ENCODE results near the gene ZC3H8. TPM values are rescaled to one million over a fixed set of nuclear protein-coding genes. Genes with fewer than 3 reads are reported as not detected.
"Not testable (repeated sequence)": the region's sequence is repeated elsewhere in the genome, so short reads cannot be mapped to it uniquely, and the experiment has no call there.

The ZC3H8 gene
- total RNA-seq, 2 experiments from 2014 or later = 10.5 to 16.0 TPM

GRCh38 chr2:112251271-112251670 is 3.6 kb downstream of the ZC3H8 start:
- no peak for ATAC-seq
- DNase-seq = no peak
- CTCF ChIA-PET = interaction anchor here (0.9 to 1.7 kb wide), 3 partner anchors 9 to 130 kb away, joined by 3 to 6 read pairs (median 4); no protein-coding TSS in a partner anchor
- Mint-ChIP-seq H3K9me3 (ENCODE audit: low read depth) (no peaks in the 10 kb centered on the region), H3K27me3 (no peaks in the 10 kb centered on the region), H3K4me1 (peaks cover 22% of the 10 kb centered on the region), H3K27ac (no peak overlapping the region), H3K36me3 (peaks cover 26% of the 10 kb centered on the region), H3K4me3 (no peak overlapping the region)

GRCh38 chr2:112244854-112245253 is 10.0 kb downstream of the ZC3H8 start:
- ATAC-seq (no peak), DNase-seq (no peak)
- no peak overlapping the region for H3K4me3 Mint-ChIP-seq
- H3K27ac Mint-ChIP-seq = no peak overlapping the region
- CTCF ChIA-PET = no interaction called here
- H3K36me3 Mint-ChIP-seq = peaks cover 47% of the 10 kb centered on the region
- H3K27me3 Mint-ChIP-seq = no peaks in the 10 kb centered on the region
- peaks cover 5% of the 10 kb centered on the region for H3K4me1 Mint-ChIP-seq
- H3K9me3 Mint-ChIP-seq (ENCODE audit: low read depth) = no peaks in the 10 kb centered on the region

GRCh38 chr2:112243233-112243632 is 11.6 kb downstream of the ZC3H8 start:
- H3K4me1 Mint-ChIP-seq = peaks cover 5% of the 10 kb centered on the region
- H3K27ac Mint-ChIP-seq = no peak overlapping the region
- no peaks in the 10 kb centered on the region for H3K27me3 Mint-ChIP-seq
- peaks cover 41% of the 10 kb centered on the region for H3K36me3 Mint-ChIP-seq
- H3K4me3 Mint-ChIP-seq = no peak overlapping the region
- CTCF ChIA-PET = interaction anchor here (1.5 kb wide), 1 partner anchor 11 kb away, joined by 4 read pairs; the partner anchor contains the start of gene ZC3H8
- no peaks in the 10 kb centered on the region for H3K9me3 Mint-ChIP-seq (ENCODE audit: low read depth)
- DNase-seq (no peak), ATAC-seq (no peak)

DNA sequence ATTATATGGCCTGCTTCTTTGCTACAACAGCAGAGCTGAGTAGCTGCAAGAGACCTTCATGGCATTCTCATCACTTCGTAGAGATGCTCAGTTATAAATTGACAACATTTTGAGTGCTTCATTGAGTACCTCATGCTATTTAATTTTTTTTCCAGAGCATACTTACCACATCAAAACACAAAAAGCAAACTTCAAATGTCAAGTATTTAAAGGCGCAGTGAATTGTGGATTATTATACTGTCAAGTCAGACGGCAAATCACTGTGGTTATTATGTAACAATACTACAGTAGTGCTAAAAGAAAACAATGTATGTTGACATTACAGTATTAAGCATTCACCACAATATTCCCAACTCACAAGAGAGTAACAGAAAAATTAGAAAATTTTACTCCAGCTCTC is 12.5 kb downstream of the ZC3H8 start:
- Mint-ChIP-seq H3K4me1 (peaks cover 5% of the 10 kb centered on the region), H3K9me3 (ENCODE audit: low read depth) (no peaks in the 10 kb centered on the region), H3K27ac (no peak overlapping the region), H3K4me3 (no peak overlapping the region), H3K36me3 (peaks cover 34% of the 10 kb centered on the region), H3K27me3 (no peaks in the 10 kb centered on the region)
- DNase-seq = no peak
- CTCF ChIA-PET = interaction anchor here (0.8 to 1.5 kb wide), 2 partner anchors 12 to 55 kb away, joined by 3 to 4 read pairs; partner anchors contain the start of gene ZC3H8
- ATAC-seq = no peak

GRCh38 chr2:112239862-112240261 is 15.0 kb downstream of the ZC3H8 start:
- no peaks in the 10 kb centered on the region for H3K9me3 Mint-ChIP-seq (ENCODE audit: low read depth)
- no peaks in the 10 kb centered on the region for H3K27me3 Mint-ChIP-seq
- no peak overlapping the region for H3K4me3 Mint-ChIP-seq
- ATAC-seq (no peak), DNase-seq (no peak)
- peaks cover 22% of the 10 kb centered on the region for H3K36me3 Mint-ChIP-seq
- H3K4me1 Mint-ChIP-seq = peaks cover 5% of the 10 kb centered on the region
- no peak overlapping the region for H3K27ac Mint-ChIP-seq
- CTCF ChIA-PET = no interaction called here

- CTCF ChIA-PET = no interaction called here
- Mint-ChIP-seq H3K27ac (no peak overlapping the region), H3K9me3 (ENCODE audit: low read depth) (no peaks in the 10 kb centered on the region), H3K4me3 (no peak overlapping the region), H3K36me3 (peaks cover 37% of the 10 kb centered on the region), H3K27me3 (no peaks in the 10 kb centered on the region), H3K4me1 (no peaks in the 10 kb centered on the region)
- DNase-seq = no peak
- no peak for ATAC-seq
Measured at GRCh38 chr2:112230371-112230770, 24.5 kb downstream of the ZC3H8 start.

- no peaks in the 10 kb centered on the region for H3K4me1 Mint-ChIP-seq
- no peak overlapping the region for H3K27ac Mint-ChIP-seq
- CTCF ChIA-PET = no interaction called here
- ATAC-seq = no peak
- H3K36me3 Mint-ChIP-seq = peaks cover 43% of the 10 kb centered on the region
- H3K9me3 Mint-ChIP-seq (ENCODE audit: low read depth) = no peaks in the 10 kb centered on the region
- DNase-seq = no peak
- no peaks in the 10 kb centered on the region for H3K27me3 Mint-ChIP-seq
- H3K4me3 Mint-ChIP-seq = no peak overlapping the region
Measured at GRCh38 chr2:112229348-112229747, 25.5 kb downstream of the ZC3H8 start.

DNA sequence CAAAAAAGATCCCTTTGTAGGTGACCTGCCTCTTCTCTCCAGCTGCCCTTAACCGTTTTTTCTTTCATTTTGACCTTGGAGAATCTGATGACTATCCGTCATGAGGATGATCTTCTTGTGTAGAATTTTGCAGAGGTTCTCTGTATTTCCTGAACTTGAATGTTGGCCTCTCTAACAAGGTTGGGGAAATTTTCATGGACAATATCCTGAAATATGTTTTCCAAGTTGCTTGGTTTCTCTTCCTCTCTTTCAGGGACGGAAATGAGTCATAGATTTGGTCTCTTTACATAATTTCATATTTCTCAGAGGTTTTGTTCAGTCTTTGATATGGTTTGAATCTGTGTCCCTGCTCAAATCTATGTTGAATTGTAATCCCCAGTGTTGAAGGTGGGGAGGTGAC is 34.0 kb downstream of the ZC3H8 start:
- DNase-seq (no peak), ATAC-seq (no peak)
- H3K36me3 Mint-ChIP-seq = peaks cover 44% of the 10 kb centered on the region
- no peaks in the 10 kb centered on the region for H3K27me3 Mint-ChIP-seq
- no peaks in the 10 kb centered on the region for H3K4me1 Mint-ChIP-seq
- CTCF ChIA-PET = no interaction called here
- no peak overlapping the region for H3K4me3 Mint-ChIP-seq
- peaks cover 16% of the 10 kb centered on the region for H3K9me3 Mint-ChIP-seq (ENCODE audit: low read depth)
- no peak overlapping the region for H3K27ac Mint-ChIP-seq

- no peak for DNase-seq
- peaks cover 46% of the 10 kb centered on the region for H3K36me3 Mint-ChIP-seq
Measured at GRCh38 chr2:112220186-112220585, 34.7 kb downstream of the ZC3H8 start.

DNA sequence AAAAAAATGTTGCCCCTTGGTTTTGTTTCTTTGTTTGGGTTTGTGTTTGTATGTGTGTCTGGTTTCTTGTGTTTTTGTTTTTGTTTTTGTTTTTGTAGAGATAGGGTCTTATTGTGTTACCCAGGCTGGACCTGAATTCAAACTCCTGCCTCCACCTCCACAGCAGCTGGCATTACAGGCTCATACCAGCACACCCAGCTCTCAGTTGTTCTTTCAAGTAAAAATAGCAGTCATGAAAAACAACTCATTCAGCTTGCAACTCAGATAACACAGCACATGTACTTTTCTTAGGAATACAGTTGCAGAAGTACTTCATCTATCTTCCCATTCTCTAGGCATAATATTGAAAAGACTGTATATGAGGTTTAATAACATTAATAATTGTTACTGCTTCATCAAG is 37.0 kb downstream of the ZC3H8 start:
- Mint-ChIP-seq H3K4me3 (no peak overlapping the region), H3K36me3 (peaks cover 48% of the 10 kb centered on the region), H3K27me3 (no peaks in the 10 kb centered on the region), H3K9me3 (ENCODE audit: low read depth) (peaks cover 16% of the 10 kb centered on the region), H3K27ac (no peak overlapping the region), H3K4me1 (no peaks in the 10 kb centered on the region)
- CTCF ChIA-PET = no interaction called here
- ATAC-seq (no peak), DNase-seq (no peak)

More at GRCh38 chr2:112220186-112220585, 34.7 kb downstream of the ZC3H8 start:
- Mint-ChIP-seq H3K27me3 (no peaks in the 10 kb centered on the region), H3K4me3 (no peak overlapping the region), H3K27ac (no peak overlapping the region), H3K4me1 (no peaks in the 10 kb centered on the region), H3K9me3 (ENCODE audit: low read depth) (peaks cover 16% of the 10 kb centered on the region)
- no peak for ATAC-seq
- CTCF ChIA-PET = no interaction called here

DNA sequence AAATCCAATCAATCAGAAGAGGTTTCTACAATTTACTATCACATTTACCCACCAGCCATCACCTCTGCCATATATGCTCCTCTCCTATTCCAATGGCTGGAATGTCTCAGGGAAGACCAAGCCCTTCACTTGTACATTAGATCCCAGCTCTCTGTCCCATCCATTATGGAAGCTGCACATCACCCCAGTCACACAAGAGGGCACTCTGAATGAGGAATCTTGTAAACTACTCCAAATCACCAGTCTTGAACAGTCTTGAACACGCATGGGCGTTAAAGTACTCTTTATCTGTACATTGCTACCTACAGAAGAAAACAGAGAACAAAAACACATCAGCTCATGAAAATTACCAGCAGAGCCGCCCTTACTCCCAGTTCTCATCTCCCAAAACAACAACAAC is 38.7 kb downstream of the ZC3H8 start:
- Mint-ChIP-seq H3K9me3 (ENCODE audit: low read depth) (peaks cover 6% of the 10 kb centered on the region), H3K4me3 (no peak overlapping the region), H3K4me1 (no peaks in the 10 kb centered on the region), H3K27ac (no peak overlapping the region), H3K36me3 (peaks cover 41% of the 10 kb centered on the region), H3K27me3 (no peaks in the 10 kb centered on the region)
- CTCF ChIA-PET = interaction anchor here (1.2 kb wide), 1 partner anchor 93 kb away, joined by 3 read pairs; no protein-coding TSS in a partner anchor
- DNase-seq (no peak), ATAC-seq (no peak)

- H3K27ac Mint-ChIP-seq, H3K4me3 Mint-ChIP-seq, H3K4me1 Mint-ChIP-seq, CTCF ChIA-PET, ATAC-seq, H3K27me3 Mint-ChIP-seq, DNase-seq: not testable (repeated sequence)
- Mint-ChIP-seq H3K9me3 (ENCODE audit: low read depth) (peaks cover 16% of the 10 kb centered on the region), H3K36me3 (peaks cover 32% of the 10 kb centered on the region)
Measured at GRCh38 chr2:112207905-112208304, 46.9 kb downstream of the ZC3H8 start.

DNA sequence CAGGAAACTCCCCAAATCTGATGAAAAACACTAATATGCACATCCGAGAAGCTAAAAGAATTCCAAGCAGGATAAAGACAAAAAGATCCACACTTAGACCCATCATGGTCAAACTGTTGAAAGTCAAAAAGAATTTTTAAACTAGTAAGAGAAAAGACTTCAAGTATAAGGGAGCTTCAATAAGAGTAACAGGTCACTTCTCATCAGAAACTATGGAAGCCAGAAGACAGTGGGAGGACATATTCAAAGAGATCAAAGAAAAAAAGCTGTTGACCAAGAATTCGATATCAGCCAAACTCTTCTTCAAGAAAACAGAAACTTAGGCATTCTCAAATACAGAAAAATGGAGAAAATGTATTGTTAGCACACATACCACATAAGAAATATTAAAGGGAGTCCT is 50.4 kb downstream of the ZC3H8 start:
- peaks cover 13% of the 10 kb centered on the region for H3K36me3 Mint-ChIP-seq
- no peaks in the 10 kb centered on the region for H3K4me1 Mint-ChIP-seq
- H3K9me3 Mint-ChIP-seq (ENCODE audit: low read depth) = peaks cover 16% of the 10 kb centered on the region
- peaks cover 2% of the 10 kb centered on the region for H3K27me3 Mint-ChIP-seq
- no peak for DNase-seq
- ATAC-seq = no peak
- no peak overlapping the region for H3K27ac Mint-ChIP-seq
- H3K4me3 Mint-ChIP-seq = no peak overlapping the region
- CTCF ChIA-PET = no interaction called here

DNA sequence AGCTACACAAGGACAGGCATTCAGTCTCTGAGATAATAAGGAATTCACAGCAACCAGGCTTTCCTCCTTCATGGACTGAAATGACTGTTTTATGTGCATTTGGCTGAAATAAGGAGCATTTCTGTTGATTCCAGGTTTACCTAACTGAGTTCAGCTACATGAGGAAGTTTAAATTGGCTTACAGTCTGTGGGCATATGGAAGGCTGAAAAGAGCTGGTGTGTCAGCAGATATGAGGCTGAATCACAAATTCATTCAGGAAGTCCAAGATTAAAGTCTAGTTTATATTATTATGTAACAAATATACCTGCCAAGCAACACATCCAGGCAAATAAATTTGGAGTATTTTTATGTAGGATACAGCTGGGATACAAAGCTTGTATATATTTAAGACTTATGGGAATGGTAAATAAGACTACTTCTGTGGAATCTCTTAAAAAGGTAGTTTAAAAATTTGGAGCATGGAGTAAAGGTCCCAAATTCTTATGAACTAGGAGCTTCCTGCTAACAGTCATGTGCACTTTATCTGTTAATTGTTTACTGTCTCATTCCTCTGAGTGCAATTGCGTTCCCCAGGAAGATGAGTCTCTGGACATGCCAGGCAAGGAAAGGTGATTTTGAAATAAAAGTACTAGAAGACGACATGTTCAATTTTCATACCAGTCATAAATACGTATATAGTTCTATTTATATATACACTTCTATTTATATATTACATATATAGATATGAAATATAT is 53.0 kb downstream of the ZC3H8 start:
- CTCF ChIA-PET = no interaction called here
- no peak for DNase-seq
- H3K4me3 Mint-ChIP-seq = no peak overlapping the region
- H3K4me1 Mint-ChIP-seq = no peaks in the 10 kb centered on the region
- peaks cover 13% of the 10 kb centered on the region for H3K9me3 Mint-ChIP-seq (ENCODE audit: low read depth)
- peaks cover 4% of the 10 kb centered on the region for H3K27me3 Mint-ChIP-seq
- no peak overlapping the region for H3K27ac Mint-ChIP-seq
- peaks cover 9% of the 10 kb centered on the region for H3K36me3 Mint-ChIP-seq
- ATAC-seq = no peak

Data from activated CD8-positive, alpha-beta memory T cell treated with anti-CD3 and anti-CD28 coated beads, Interleukin-2, amount 10 ng/mL, durations not matched to agents 7 days and 5 days (primary cell).